HG03558 (cell line): ENCODE results near the gene CBFA2T3.

Source experiments
- ATAC-seq: cut with Tn5 transposase; IDR thresholded peaks from one replicate; pipeline ENCODE4 v1.9.1; 2021; ENCODE audit warnings: moderate number of reproducible peaks; ENCODE audit not compliant: unreplicated experiment; ENCODE audit errors: extremely low read depth

Gene CBFA2T3

GRCh38 chr16:88883946-88884345, 93.1 kb downstream of the CBFA2T3 start:
- no peak for ATAC-seq

- ATAC-seq: no peak
Measured at GRCh38 chr16:88883117-88883895, 93.7 kb downstream of the CBFA2T3 start.

- no peak for ATAC-seq
Measured at GRCh38 chr16:88882358-88883030, 94.5 kb downstream of the CBFA2T3 start.

GRCh38 chr16:88881675-88882357, 95.2 kb downstream of the CBFA2T3 start:
- ATAC-seq: no peak

- no peak for ATAC-seq
Measured at GRCh38 chr16:88881007-88881615, 95.9 kb downstream of the CBFA2T3 start.

- no peak for ATAC-seq
Measured at GRCh38 chr16:88880226-88881006, 96.6 kb downstream of the CBFA2T3 start.

- ATAC-seq: no peak
Measured at GRCh38 chr16:88879788-88880055, 97.3 kb downstream of the CBFA2T3 start.

- ATAC-seq: no peak
Measured at GRCh38 chr16:88878967-88879787, 97.8 kb downstream of the CBFA2T3 start.

GRCh38 chr16:88878356-88878755, 98.7 kb downstream of the CBFA2T3 start:
- ATAC-seq: no peak

- no peak for ATAC-seq
Measured at GRCh38 chr16:88877564-88878289, 99.3 kb downstream of the CBFA2T3 start.

- ATAC-seq: no peak
Measured at GRCh38 chr16:88876942-88877526, 100.0 kb downstream of the CBFA2T3 start.

- ATAC-seq: no peak
Measured at GRCh38 chr16:88875703-88876234, 101.2 kb downstream of the CBFA2T3 start.

- ATAC-seq: no peak
Measured at GRCh38 chr16:88874938-88875599, 101.9 kb downstream of the CBFA2T3 start.

- ATAC-seq: no peak
Measured at GRCh38 chr16:88872650-88873331, 104.2 kb downstream of the CBFA2T3 start.

GRCh38 chr16:88871730-88872416, 105.1 kb downstream of the CBFA2T3 start:
- no peak for ATAC-seq

- ATAC-seq: no peak
Measured at GRCh38 chr16:88871349-88871702, 105.7 kb downstream of the CBFA2T3 start.
